ENCODE measurements around the gene ZAP70.

GRCh38 chr2:97775074-97775473, 61.7 kb downstream of the ZAP70 start:
- TF ChIP-seq CTCF (IDR thresholded peaks at IDR 0.05) (no peak), POLR2A (IDR thresholded peaks at IDR 0.05) (no peak)

Measured in tibial nerve (tissue), 3 donors.